ENCODE measurements around the gene PANK3.

DNA sequence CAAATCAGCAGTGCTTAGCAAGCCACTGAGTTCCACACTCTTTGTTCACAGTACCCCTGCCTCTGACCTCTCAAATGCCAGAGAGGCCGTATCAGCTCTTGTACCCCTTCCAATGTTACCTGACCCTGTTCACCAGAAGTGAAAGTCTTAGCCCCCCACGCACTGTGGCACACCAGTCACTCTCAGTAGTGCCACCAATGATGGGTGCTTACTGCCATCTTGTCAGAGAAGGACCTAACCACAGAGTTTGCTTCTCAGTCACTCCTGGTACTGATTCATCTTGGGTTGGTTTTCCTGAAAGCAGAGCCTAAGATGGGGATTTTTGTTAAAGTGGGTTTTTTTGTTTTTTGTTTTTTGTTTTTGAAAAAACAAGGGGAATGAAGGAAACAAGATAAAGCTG, 28.8 kb upstream of the PANK3 start:
- TF ChIP-seq CTCF (IDR thresholded peaks at IDR 0.05; ENCODE audit: insufficient read depth, low read length) (no peak), REST (IDR thresholded peaks at IDR 0.05; ENCODE audit: insufficient replicate concordance, low read depth) (no peak), POLR2AphosphoS5 (IDR thresholded peaks at IDR 0.05; ENCODE audit: low read depth) (no peak)
